Measurements from ENCODE around the gene NKAPL. TPM values are rescaled to one million over a fixed set of nuclear protein-coding genes. Genes with fewer than 3 reads are reported as not detected.
A peak's percentile ranks its signal among the peaks of the same experiment; 100 is the strongest.

The NKAPL gene
- total and polyA plus RNA-seq, 2 of the 13 experiments (the other 11 are each of a cell fraction or from before 2014, with no cell fraction given): not detected

GRCh38 chr6:28252009-28252975, 6.8 kb upstream of the NKAPL start, which contains the start of gene ZKSCAN4 (continued):
- TF ChIP-seq BRD4 (CRISPR knock-in tag; IDR thresholded peaks at IDR 0.05) (peak; percentile 20; the same call in 1 of the 2 replicates), NR2F6 (IDR thresholded peaks at IDR 0.05) (peak; percentile 39; the same call in 1 of the 2 replicates), NR2F6 (CRISPR knock-in tag; IDR thresholded peaks at IDR 0.05) (peak; percentile 52; the same call in 1 of the 2 replicates), CHCHD3 (CRISPR knock-in tag; IDR thresholded peaks at IDR 0.05) (no peak), ONECUT2 (CRISPR knock-in tag; IDR thresholded peaks at IDR 0.05) (no peak), PLRG1 (conservative IDR thresholded peaks at IDR 0.05) (no peak), FOXO1 (CRISPR knock-in tag; IDR thresholded peaks at IDR 0.05) (peak; percentile 41), KMT2A (CRISPR knock-in tag; IDR thresholded peaks at IDR 0.05) (peak; percentile 89), ZFP36 (IDR thresholded peaks at IDR 0.05; ENCODE audit: borderline replicate concordance, low read depth, low read length, partially characterized antibody) (no peak), ASH2L (IDR thresholded peaks at IDR 0.05; ENCODE audit: insufficient read length, low read depth, low read length) (peak; percentile 88), CTCF (CRISPR knock-in tag; IDR thresholded peaks at IDR 0.05) (no peak), REPIN1 (CRISPR knock-in tag; IDR thresholded peaks at IDR 0.05; ENCODE audit: borderline replicate concordance, low read depth) (peak; percentile 88; the same call in 1 of the 2 replicates), ZFAT (CRISPR knock-in tag; conservative IDR thresholded peaks at IDR 0.05) (no peak), ETV6 (CRISPR knock-in tag; conservative IDR thresholded peaks at IDR 0.05) (0 out of 2 replicates have a peak, but pooled peaks have one; percentile 48), SP140L (CRISPR knock-in tag; IDR thresholded peaks at IDR 0.05; ENCODE audit: borderline replicate concordance) (peak; percentile 76; the same call in 1 of the 2 replicates), ZIK1 (CRISPR knock-in tag; IDR thresholded peaks at IDR 0.05; ENCODE audit: borderline replicate concordance, low read depth) (no peak; the same call in 1 of the 2 replicates), SOX6 (IDR thresholded peaks at IDR 0.05) (no peak), SOX6 (CRISPR knock-in tag; IDR thresholded peaks at IDR 0.05) (peak; percentile 40; the same call in 1 of the 2 replicates), ZBTB49 (CRISPR knock-in tag; IDR thresholded peaks at IDR 0.05; ENCODE audit: borderline replicate concordance) (0 out of 2 replicates have a peak, but pooled peaks have one; percentile 40), ZNF841 (CRISPR knock-in tag; IDR thresholded peaks at IDR 0.05; ENCODE audit: borderline replicate concordance) (no peak), THRA (CRISPR knock-in tag; IDR thresholded peaks at IDR 0.05; ENCODE audit: borderline replicate concordance) (no peak; the same call in 1 of the 2 replicates)

All from HepG2 (cell line).